Endometrial microvascular endothelial cells (primary cell): ENCODE results near the gene ZNF562. TPM values are rescaled to one million over a fixed set of nuclear protein-coding genes. Genes with fewer than 3 reads are reported as not detected.
"Not testable (repeated sequence)": the region's sequence is repeated elsewhere in the genome, so short reads cannot be mapped to it uniquely, and the experiment has no call there.

Source experiments
- in situ Hi-C: cut with HindIII; loops from 2 replicates; pipeline ENCODE4 v1.10.0; 2017; ENCODE audit warnings: low sequenced_read_pairs, low pct_unique_long_range_greater_than_20kb; ENCODE audit errors: inconsistent ontology term
- total RNA-seq: library from RNA; depleted of rRNA; stranded (reverse); fragments of >200 nt; gene quantifications from one replicate; pipeline ENCODE4 v1.2.3, GENCODE V29; 2015; ENCODE audit errors: inconsistent ontology term

The ZNF562 gene
- total RNA-seq: 21.8 TPM

- in situ Hi-C loops: loop anchor here (10.0 kb wide), 1 partner anchor 50 kb away; the partner anchor contains the start of gene ZNF561
Observed at GRCh38 chr19:9674663-9675357, at the start of gene ZNF562. Gene ZNF562 (minus strand): TSS chr19:9675100. CDS start chr19:9660744, 14,356 bp downstream.

GRCh38 chr19:9724157-9724556 is 49.3 kb upstream of the ZNF562 start:
- in situ Hi-C loops: no loop called here

GRCh38 chr19:9721861-9722260 is 47.0 kb upstream of the ZNF562 start:
- in situ Hi-C loops: no loop called here

GRCh38 chr19:9720541-9720940 is 45.6 kb upstream of the ZNF562 start:
- in situ Hi-C loops: no loop called here

GRCh38 chr19:9711815-9712214 is 36.9 kb upstream of the ZNF562 start:
- in situ Hi-C loops: no loop called here

GRCh38 chr19:9709305-9709704 is 34.4 kb upstream of the ZNF562 start:
- in situ Hi-C loops: no loop called here

GRCh38 chr19:9705836-9706235 is 30.9 kb upstream of the ZNF562 start:
- in situ Hi-C loops: no loop called here

- in situ Hi-C loops: no loop called here
Observed at GRCh38 chr19:9702186-9702585, 27.3 kb upstream of the ZNF562 start.

- in situ Hi-C loops: no loop called here
Observed at GRCh38 chr19:9700229-9700981, 25.5 kb upstream of the ZNF562 start.

- in situ Hi-C loops: not testable (repeated sequence)
Observed at GRCh38 chr19:9690301-9690700, 15.4 kb upstream of the ZNF562 start.

- in situ Hi-C loops: loop anchor here (10.0 kb wide), 1 partner anchor 55 kb away; the partner anchor contains the start of gene ZNF561
Observed at GRCh38 chr19:9679996-9680395, 5.1 kb upstream of the ZNF562 start.

GRCh38 chr19:9675358-9675901 is 530 bp upstream of the ZNF562 start:
- in situ Hi-C loops: loop anchor here (10.0 kb wide), 1 partner anchor 51 kb away; the partner anchor contains the start of gene ZNF561

GRCh38 chr19:9673912-9674662 is 813 bp downstream of the ZNF562 start:
- in situ Hi-C loops: loop anchor here (10.0 kb wide), 1 partner anchor 49 kb away; the partner anchor contains the start of gene ZNF561

GRCh38 chr19:9672893-9673292 is 2.0 kb downstream of the ZNF562 start:
- in situ Hi-C loops: loop anchor here (10.0 kb wide), 1 partner anchor 48 kb away; the partner anchor contains the start of gene ZNF561

- in situ Hi-C loops: loop anchor here (10.0 kb wide), 1 partner anchor 47 kb away; the partner anchor contains the start of gene ZNF561
Observed at GRCh38 chr19:9671655-9672054, 3.2 kb downstream of the ZNF562 start.

GRCh38 chr19:9668544-9668943 is 6.4 kb downstream of the ZNF562 start:
- in situ Hi-C loops: no loop called here

GRCh38 chr19:9667898-9668297 is 7.0 kb downstream of the ZNF562 start:
- in situ Hi-C loops: no loop called here

- in situ Hi-C loops: no loop called here
Observed at GRCh38 chr19:9658769-9659168, 16.1 kb downstream of the ZNF562 start.

GRCh38 chr19:9653066-9653555 is 21.8 kb downstream of the ZNF562 start:
- in situ Hi-C loops: not testable (repeated sequence)
